SU-DHL-6 (cell line): ENCODE data around the gene FBXL4.

Experiments used
- CTCF ChIP-seq: fragments of 200-600 bp; sonication (generic); IDR thresholded peaks from one replicate; pipeline ENCODE4 v1.5.1; 2017; ENCODE audit warnings: antibody characterized with exemption, mild to moderate bottlenecking, low read length, moderate library complexity; ENCODE audit not compliant: insufficient read depth, poor library complexity, severe bottlenecking
- EZH2phosphoT487 ChIP-seq: fragments of 200-600 bp; sonication (generic), shearing (Covaris generic); conservative IDR thresholded peaks from 2 replicates; pipeline ENCODE4 v1.6.1; 2018; ENCODE audit warnings: mild to moderate bottlenecking, antibody characterized with exemption, low read length, moderate library complexity, mixed read lengths

GRCh38 chr6:98887650-98888049 is 60.1 kb downstream of the FBXL4 start:
- TF ChIP-seq CTCF (no peak), EZH2phosphoT487 (no peak)
